ENCODE data around the gene EDC3. TPM values are rescaled to one million over a fixed set of nuclear protein-coding genes. Genes with fewer than 3 reads are reported as not detected.

Gene EDC3
- total RNA-seq, 1 donor from 2014 or later = 62.6 TPM

GRCh38 chr15:74722591-74722990 is 26.8 kb upstream of the EDC3 start:
- Mint-ChIP-seq H3K4me3 (ENCODE audit: low read depth) (no peak overlapping the region), H3K36me3 (ENCODE audit: insufficient read depth) (no peaks in the 10 kb centered on the region), H3K27ac (no peak overlapping the region), H3K9me3 (ENCODE audit: low read depth) (no peaks in the 10 kb centered on the region), H3K27me3 (peaks cover 37% of the 10 kb centered on the region), H3K4me1 (ENCODE audit: low read depth) (peaks cover 5% of the 10 kb centered on the region)
- TF ChIP-seq, protein P1, sequence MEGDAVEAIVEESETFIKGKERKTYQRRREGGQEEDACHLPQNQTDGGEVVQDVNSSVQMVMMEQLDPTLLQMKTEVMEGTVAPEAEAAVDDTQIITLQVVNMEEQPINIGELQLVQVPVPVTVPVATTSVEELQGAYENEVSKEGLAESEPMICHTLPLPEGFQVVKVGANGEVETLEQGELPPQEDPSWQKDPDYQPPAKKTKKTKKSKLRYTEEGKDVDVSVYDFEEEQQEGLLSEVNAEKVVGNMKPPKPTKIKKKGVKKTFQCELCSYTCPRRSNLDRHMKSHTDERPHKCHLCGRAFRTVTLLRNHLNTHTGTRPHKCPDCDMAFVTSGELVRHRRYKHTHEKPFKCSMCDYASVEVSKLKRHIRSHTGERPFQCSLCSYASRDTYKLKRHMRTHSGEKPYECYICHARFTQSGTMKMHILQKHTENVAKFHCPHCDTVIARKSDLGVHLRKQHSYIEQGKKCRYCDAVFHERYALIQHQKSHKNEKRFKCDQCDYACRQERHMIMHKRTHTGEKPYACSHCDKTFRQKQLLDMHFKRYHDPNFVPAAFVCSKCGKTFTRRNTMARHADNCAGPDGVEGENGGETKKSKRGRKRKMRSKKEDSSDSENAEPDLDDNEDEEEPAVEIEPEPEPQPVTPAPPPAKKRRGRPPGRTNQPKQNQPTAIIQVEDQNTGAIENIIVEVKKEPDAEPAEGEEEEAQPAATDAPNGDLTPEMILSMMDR (IDR thresholded peaks at IDR 0.05; ENCODE audit: unreplicated experiment) = no peak
- no peak for DNase-seq (ENCODE audit: low spot score, unreplicated experiment)

DNA sequence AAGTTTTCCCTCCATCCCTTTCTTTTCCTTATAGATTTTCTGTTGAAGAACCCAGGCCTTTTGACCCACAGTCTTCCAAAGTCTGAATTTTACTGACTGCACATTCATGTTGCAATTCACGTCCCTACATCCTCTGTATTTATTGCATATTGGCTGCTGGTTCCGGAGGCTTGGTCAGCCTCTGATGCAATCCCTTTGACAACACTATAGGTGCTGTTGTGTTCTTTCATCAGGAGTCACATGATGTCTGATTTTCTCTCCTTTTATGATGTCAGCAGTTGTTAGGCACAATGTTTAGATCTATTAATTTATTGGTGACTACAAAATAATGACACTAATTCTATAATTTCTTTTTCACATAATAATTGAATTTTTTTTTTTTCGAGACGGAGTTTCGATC is 20.8 kb upstream of the EDC3 start:
- TF ChIP-seq, protein P1 (IDR thresholded peaks at IDR 0.05; ENCODE audit: unreplicated experiment) = no peak

DNA sequence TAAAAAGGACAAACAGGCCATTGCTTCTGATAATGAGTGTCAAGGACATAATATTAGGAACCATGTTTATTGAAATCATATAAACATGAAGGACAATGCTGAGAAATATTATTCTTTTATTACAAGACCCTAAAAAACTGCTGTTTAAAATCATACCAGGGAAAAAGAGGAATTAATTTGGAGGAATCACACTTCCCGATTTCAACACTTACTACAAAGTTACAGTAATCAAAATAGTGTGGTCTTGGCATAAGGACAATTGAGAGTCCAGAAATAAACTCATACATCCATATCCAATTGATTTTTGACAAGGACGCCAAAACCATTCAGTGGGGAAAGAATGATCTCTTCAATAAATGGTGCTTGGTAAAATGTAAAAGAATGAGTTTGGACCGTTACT is 16.5 kb upstream of the EDC3 start:
- H3K27ac Mint-ChIP-seq = no peak overlapping the region
- no peaks in the 10 kb centered on the region for H3K36me3 Mint-ChIP-seq (ENCODE audit: insufficient read depth)
- H3K4me3 Mint-ChIP-seq (ENCODE audit: low read depth) = no peak overlapping the region
- no peak for DNase-seq (ENCODE audit: low spot score, unreplicated experiment)
- H3K4me1 Mint-ChIP-seq (ENCODE audit: low read depth) = no peaks in the 10 kb centered on the region
- TF ChIP-seq, protein P1 (IDR thresholded peaks at IDR 0.05; ENCODE audit: unreplicated experiment) = no peak
- peaks cover 31% of the 10 kb centered on the region for H3K27me3 Mint-ChIP-seq
- no peaks in the 10 kb centered on the region for H3K9me3 Mint-ChIP-seq (ENCODE audit: low read depth)

More for the DNA sequence above, 20.8 kb upstream of the EDC3 start:
- no peaks in the 10 kb centered on the region for H3K4me1 Mint-ChIP-seq (ENCODE audit: low read depth)
- no peak overlapping the region for H3K27ac Mint-ChIP-seq
- no peak overlapping the region for H3K4me3 Mint-ChIP-seq (ENCODE audit: low read depth)
- no peaks in the 10 kb centered on the region for H3K9me3 Mint-ChIP-seq (ENCODE audit: low read depth)
- H3K36me3 Mint-ChIP-seq (ENCODE audit: insufficient read depth) = no peaks in the 10 kb centered on the region
- H3K27me3 Mint-ChIP-seq = peaks cover 21% of the 10 kb centered on the region
- DNase-seq (ENCODE audit: low spot score, unreplicated experiment) = no peak

DNA sequence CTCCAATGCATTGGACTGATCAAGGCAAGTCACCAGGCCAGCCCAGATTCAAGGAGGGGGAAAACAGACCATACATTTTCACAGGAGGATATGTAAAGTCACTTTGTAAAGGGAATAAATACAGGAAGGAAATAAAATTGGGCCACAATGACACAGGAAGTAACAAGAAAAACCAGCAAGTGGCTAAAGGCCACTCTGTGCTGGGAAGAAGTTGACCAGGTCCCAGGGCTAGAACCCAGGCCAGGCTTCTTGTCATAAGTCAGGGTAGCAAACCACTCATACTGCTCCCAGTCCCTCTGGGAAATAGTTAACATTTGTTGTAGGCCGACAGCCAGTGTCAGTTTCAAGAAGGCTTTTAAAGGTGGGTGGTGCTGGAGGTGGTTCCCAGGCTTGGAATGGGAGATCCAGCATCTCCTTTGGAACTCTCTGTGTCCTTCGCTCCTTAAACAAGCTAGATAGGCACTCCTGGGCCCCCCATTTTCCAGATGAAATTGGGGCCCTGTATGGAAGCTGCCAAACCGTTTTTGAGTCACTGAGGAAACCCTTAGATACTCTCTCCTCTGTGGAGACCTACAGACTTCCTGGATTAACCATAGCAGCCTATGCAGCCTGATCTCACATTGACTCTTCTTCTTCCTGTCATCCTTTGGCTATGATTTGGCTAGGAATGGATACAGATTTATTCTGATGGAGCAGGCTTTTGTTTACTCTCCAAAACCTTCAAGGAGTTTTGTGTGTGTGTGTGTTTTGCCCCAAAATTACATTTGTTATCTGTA is 14.7 kb upstream of the EDC3 start:
- no peaks in the 10 kb centered on the region for H3K36me3 Mint-ChIP-seq (ENCODE audit: insufficient read depth)
- H3K4me1 Mint-ChIP-seq (ENCODE audit: low read depth) = no peaks in the 10 kb centered on the region
- H3K9me3 Mint-ChIP-seq (ENCODE audit: low read depth) = no peaks in the 10 kb centered on the region
- H3K4me3 Mint-ChIP-seq (ENCODE audit: low read depth) = no peak overlapping the region
- TF ChIP-seq, protein P1 (IDR thresholded peaks at IDR 0.05; ENCODE audit: unreplicated experiment) = no peak
- no peak overlapping the region for H3K27ac Mint-ChIP-seq
- H3K27me3 Mint-ChIP-seq = peaks cover 43% of the 10 kb centered on the region
- DNase-seq (ENCODE audit: low spot score, unreplicated experiment) = no peak

DNA sequence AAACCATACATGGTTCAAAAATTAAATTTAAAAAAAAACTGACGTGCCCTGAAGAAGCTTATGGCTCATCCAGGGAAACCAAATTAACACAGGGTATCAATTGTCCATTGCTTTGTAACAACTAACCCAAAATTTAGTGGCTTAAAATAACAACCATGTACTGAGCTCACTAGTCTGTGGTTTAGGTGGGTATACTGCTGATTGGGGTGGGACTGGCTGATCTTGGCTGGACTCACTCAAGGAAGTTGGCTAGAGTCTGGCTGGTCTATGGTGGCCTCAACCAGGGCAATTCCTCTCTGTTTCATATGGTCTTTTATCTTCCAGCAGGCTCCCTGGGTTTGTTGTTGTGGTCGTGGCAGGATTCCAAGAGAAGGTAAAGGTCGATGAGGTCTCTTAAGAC is 14.1 kb upstream of the EDC3 start:
- peaks cover 48% of the 10 kb centered on the region for H3K27me3 Mint-ChIP-seq

More for the DNA sequence above, 14.1 kb upstream of the EDC3 start:
- no peak overlapping the region for H3K4me3 Mint-ChIP-seq (ENCODE audit: low read depth)
- H3K9me3 Mint-ChIP-seq (ENCODE audit: low read depth) = no peaks in the 10 kb centered on the region
- no peak overlapping the region for H3K27ac Mint-ChIP-seq
- H3K4me1 Mint-ChIP-seq (ENCODE audit: low read depth) = no peaks in the 10 kb centered on the region
- H3K36me3 Mint-ChIP-seq (ENCODE audit: insufficient read depth) = no peaks in the 10 kb centered on the region
- TF ChIP-seq, protein P1 (IDR thresholded peaks at IDR 0.05; ENCODE audit: unreplicated experiment) = no peak
- DNase-seq (ENCODE audit: low spot score, unreplicated experiment) = no peak

All from progenitor cell of endocrine pancreas (in vitro differentiated cells).